Vagina (tissue), 2 donors: ENCODE data around the gene UPB1. TPM values are rescaled to one million over a fixed set of nuclear protein-coding genes. Genes with fewer than 3 reads are reported as not detected.

Experiments used
- DNase-seq, 2 donors: peaks; one replicate each; pipeline ENCODE4 v3.0.0-alpha.2; 2017; ENCODE audit errors: extremely low spot score in 2 of 2
- H3K27ac ChIP-seq: fragments of 200-600 bp; sonication (generic); one replicate; pipeline ENCODE4 v1.5.1; 2019
- H3K27me3 ChIP-seq: fragments of 200-600 bp; sonication (generic); one replicate; pipeline ENCODE4 v1.5.1; 2019
- H3K36me3 ChIP-seq, 2 donors: fragments of 200-600 bp; sonication (generic); one replicate each; pipeline ENCODE4 v1.5.1; 2017 to 2019
- H3K4me1 ChIP-seq: fragments of 200-600 bp; sonication (generic); one replicate; pipeline ENCODE4 v1.5.1; 2019
- H3K4me3 ChIP-seq, 2 donors: fragments of 200-600 bp; sonication (generic); 1 replicate in 1 of 2; 2 replicates in 1 of 2; pipeline ENCODE4 v1.5.1; 2016 to 2019
- H3K9me3 ChIP-seq: fragments of 200-600 bp; sonication (generic); one replicate; pipeline ENCODE4 v1.5.1; 2019
- POLR2A ChIP-seq, 2 donors: fragments of 450-650 bp; IDR thresholded peaks; one replicate each; pipeline ENCODE4 v1.6.1; 2017; ENCODE audit warnings: antibody characterized with exemption in 2 of 2, mild to moderate bottlenecking in 2 of 2, moderate library complexity in 2 of 2
- POLR2AphosphoS5 ChIP-seq, 2 donors: sonication (generic); formaldehyde crosslinking; IDR thresholded peaks; one replicate each; pipeline ENCODE4 v1.9.0; 2017; ENCODE audit warnings: antibody characterized with exemption in 2 of 2, mild to moderate bottlenecking in 2 of 2, low read depth in 1 of 2; ENCODE audit not compliant: insufficient read depth in 1 of 2
- intact Hi-C: fragments of 100-400 bp; cut with DNase I; formaldehyde crosslinking; loops from one replicate; pipeline ENCODE4 v1.15.1; 2023
- total RNA-seq: library from RNA; depleted of rRNA; stranded (reverse); fragments of >200 nt; gene quantifications from one replicate; pipeline ENCODE4 v1.2.3, GENCODE V29; 2016
- TF ChIP-seq, protein P1 (sequence below), 3 experiments: fragments of 450-650 bp in 2 of 3; fragments of 200-600 bp in 1 of 3; sonication (generic) in 1 of 3; IDR thresholded peaks; one replicate each; pipeline ENCODE4 v1.5.1; 2017 to 2019; ENCODE audit warnings: antibody characterized with exemption in 3 of 3, mild to moderate bottlenecking in 2 of 3, moderate library complexity in 2 of 3

UPB1 gene
- total RNA-seq, 1 donor from 2014 or later, result not detected

DNA sequence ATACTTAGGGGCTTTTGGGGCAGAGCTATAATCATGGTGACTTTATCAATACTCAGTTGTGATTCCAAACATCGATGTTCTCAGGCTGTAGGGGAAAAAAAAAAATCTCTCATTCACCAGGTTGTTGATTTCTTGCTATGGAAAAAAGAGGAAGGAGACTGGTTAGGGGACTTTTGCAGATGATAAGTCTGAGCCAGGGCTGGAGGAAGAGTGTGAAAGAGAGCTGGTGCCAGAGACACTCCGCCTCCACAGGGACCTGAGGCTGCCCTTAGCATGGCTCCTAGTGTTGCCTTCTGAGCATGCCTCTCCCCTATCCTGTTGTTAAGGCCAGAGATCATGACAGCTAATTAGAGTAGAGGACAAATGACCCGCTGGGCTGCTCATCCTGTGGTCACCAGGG lies 16.9 kb downstream of the UPB1 start:
- peaks cover 17% of the 10 kb centered on the region for H3K4me1 ChIP-seq

DNA sequence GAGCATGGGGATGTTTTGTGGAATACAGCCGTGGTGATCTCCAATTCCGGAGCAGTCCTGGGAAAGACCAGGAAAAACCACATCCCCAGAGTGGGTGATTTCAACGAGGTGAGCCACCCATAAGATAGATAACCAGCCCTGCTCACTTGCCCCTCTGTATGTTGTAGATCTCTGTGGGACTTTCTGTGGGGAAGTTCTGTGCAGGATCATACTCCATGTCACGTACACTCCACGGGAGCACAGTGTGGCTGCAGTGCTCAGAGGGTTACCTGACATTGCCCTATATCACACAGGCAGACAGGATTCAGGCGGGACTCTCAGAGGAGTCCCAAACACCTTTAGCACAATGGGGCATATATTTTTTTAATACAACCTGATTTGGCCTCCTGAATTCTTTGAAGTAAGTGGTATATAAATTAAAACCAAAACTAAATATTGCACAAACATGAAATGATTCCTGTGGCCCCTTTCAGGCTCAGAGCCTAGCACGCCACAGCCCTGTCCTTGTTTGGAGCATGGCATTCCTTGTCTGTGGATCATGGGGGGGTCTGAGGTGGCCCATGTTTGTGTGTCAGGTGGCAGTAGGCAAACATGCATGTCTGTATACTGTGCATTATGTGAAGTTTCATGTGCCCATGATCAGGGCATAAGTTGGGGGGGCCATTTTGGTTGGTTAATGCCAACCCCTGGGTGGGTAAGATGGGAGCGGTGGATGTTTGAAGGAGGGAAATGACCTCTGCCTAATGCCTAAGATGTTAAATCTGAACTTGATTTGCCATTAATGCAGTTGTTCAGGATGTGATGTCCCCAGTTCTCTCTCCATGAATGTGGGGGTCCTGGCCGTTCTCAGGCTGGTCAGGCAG lies 18.5 kb downstream of the UPB1 start:
- TF ChIP-seq POLR2A (IDR thresholded peaks at IDR 0.05) (no peak), POLR2AphosphoS5 (IDR thresholded peaks at IDR 0.05; ENCODE audit: insufficient read depth in 1 of 2, low read depth in 1 of 2) (no peak)
- TF ChIP-seq, protein P1, sequence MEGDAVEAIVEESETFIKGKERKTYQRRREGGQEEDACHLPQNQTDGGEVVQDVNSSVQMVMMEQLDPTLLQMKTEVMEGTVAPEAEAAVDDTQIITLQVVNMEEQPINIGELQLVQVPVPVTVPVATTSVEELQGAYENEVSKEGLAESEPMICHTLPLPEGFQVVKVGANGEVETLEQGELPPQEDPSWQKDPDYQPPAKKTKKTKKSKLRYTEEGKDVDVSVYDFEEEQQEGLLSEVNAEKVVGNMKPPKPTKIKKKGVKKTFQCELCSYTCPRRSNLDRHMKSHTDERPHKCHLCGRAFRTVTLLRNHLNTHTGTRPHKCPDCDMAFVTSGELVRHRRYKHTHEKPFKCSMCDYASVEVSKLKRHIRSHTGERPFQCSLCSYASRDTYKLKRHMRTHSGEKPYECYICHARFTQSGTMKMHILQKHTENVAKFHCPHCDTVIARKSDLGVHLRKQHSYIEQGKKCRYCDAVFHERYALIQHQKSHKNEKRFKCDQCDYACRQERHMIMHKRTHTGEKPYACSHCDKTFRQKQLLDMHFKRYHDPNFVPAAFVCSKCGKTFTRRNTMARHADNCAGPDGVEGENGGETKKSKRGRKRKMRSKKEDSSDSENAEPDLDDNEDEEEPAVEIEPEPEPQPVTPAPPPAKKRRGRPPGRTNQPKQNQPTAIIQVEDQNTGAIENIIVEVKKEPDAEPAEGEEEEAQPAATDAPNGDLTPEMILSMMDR (IDR thresholded peaks at IDR 0.05), result no peak
- DNase-seq, result no peak
- no peaks in the 10 kb centered on the region for H3K27me3 ChIP-seq
- H3K9me3 ChIP-seq, result no peaks in the 10 kb centered on the region
- H3K27ac ChIP-seq, result no peak overlapping the region
- no peaks in the 10 kb centered on the region for H3K36me3 ChIP-seq
- peaks cover 17% of the 10 kb centered on the region for H3K4me1 ChIP-seq
- intact Hi-C loops, result no loop called here
- no peak overlapping the region for H3K4me3 ChIP-seq

More for the DNA sequence above, 16.9 kb downstream of the UPB1 start:
- H3K27me3 ChIP-seq, result no peaks in the 10 kb centered on the region
- no peaks in the 10 kb centered on the region for H3K36me3 ChIP-seq
- no peaks in the 10 kb centered on the region for H3K9me3 ChIP-seq
- H3K4me3 ChIP-seq, result no peak overlapping the region
- TF ChIP-seq, protein P1 (IDR thresholded peaks at IDR 0.05), result no peak
- no peak for TF ChIP-seq POLR2AphosphoS5 (IDR thresholded peaks at IDR 0.05; ENCODE audit: insufficient read depth in 1 of 2, low read depth in 1 of 2)
- TF ChIP-seq POLR2A (IDR thresholded peaks at IDR 0.05), result no peak
- no peak overlapping the region for H3K27ac ChIP-seq
- intact Hi-C loops, result no loop called here
- DNase-seq, result no peak

DNA sequence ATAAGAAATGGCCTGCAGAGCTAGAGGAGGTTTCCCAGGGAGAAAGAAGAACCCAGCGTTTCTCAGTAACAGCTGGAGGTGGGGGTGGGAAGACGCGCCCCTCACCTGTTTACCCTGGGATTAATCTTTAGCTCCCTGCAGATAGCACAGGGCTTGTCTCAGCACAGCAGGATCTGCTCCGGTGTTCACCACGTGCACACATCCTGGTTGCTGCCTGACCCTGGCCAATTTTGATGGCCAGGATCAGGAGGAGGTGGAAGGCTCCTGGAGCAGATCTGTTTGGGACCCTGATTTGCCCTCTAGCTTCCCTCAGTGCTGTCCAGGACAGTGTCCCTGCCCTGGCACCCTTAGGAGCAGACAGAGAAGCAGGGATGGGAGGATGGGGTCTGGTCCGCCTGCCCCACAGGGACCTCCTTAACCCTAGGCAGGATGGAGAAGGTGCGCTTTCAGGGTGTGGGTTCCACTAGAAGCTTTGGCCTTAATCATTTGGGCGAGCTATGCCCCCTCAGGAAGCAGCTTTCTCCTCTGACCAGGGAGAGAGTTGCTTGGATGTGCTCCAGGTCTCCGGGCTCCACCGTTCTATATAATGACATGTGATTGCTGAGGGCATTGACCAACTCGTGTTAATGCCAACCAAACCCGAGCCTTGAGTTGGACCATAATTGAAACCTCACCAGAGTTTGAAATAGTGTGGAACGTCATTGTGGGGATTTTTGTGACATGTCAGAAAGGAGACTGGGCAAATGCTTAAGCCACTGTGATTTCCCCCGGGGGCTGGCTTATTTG lies 19.3 kb downstream of the UPB1 start:
- H3K27me3 ChIP-seq, result no peaks in the 10 kb centered on the region
- TF ChIP-seq, protein P1 (IDR thresholded peaks at IDR 0.05), result no peak
- TF ChIP-seq POLR2A (IDR thresholded peaks at IDR 0.05) (no peak), POLR2AphosphoS5 (IDR thresholded peaks at IDR 0.05; ENCODE audit: insufficient read depth in 1 of 2, low read depth in 1 of 2) (no peak)
- H3K4me1 ChIP-seq, result peaks cover 17% of the 10 kb centered on the region
- no peaks in the 10 kb centered on the region for H3K9me3 ChIP-seq
- no peaks in the 10 kb centered on the region for H3K36me3 ChIP-seq
- H3K4me3 ChIP-seq, result no peak overlapping the region
- no peak overlapping the region for H3K27ac ChIP-seq
- intact Hi-C loops, result no loop called here
- no peak for DNase-seq

DNA sequence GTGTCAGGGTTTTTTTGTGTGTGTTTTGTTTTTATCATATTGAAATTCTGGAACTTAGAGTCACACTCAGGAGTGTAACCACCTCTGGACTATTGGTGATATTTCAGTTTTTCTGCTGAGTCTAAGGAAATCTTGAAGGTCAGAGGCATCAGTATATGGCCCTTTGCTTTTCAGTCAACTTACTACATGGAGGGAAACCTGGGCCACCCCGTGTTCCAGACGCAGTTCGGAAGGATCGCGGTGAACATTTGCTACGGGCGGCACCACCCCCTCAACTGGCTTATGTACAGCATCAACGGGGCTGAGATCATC lies 19.9 kb downstream of the UPB1 start:
- Histone ChIP-seq H3K4me3 (no peak overlapping the region), H3K4me1 (peaks cover 17% of the 10 kb centered on the region), H3K9me3 (no peaks in the 10 kb centered on the region), H3K27me3 (no peaks in the 10 kb centered on the region), H3K36me3 (no peaks in the 10 kb centered on the region), H3K27ac (no peak overlapping the region)
- no peak for DNase-seq
- TF ChIP-seq POLR2AphosphoS5 (IDR thresholded peaks at IDR 0.05; ENCODE audit: insufficient read depth in 1 of 2, low read depth in 1 of 2), result no peak
- no peak for TF ChIP-seq POLR2A (IDR thresholded peaks at IDR 0.05)
- TF ChIP-seq, protein P1 (IDR thresholded peaks at IDR 0.05), result no peak
- intact Hi-C loops, result no loop called here
